Pancreas (tissue), 10 donors: ENCODE results near the gene FOXA2. TPM values are rescaled to one million over a fixed set of nuclear protein-coding genes. Genes with fewer than 3 reads are reported as not detected.

Source experiments
- ATAC-seq, 4 donors: fragments of 200-7000 bp; cut with Tn5 transposase; one replicate each; pipeline versions ENCODE4 v1.8.0 to v1.9.1; 2020; ENCODE audit warnings: mild to moderate bottlenecking in 4 of 4, moderate library complexity in 4 of 4
- DNase-seq, 6 donors: peaks; one replicate each; pipeline ENCODE4 v3.0.0-alpha.2; 2020
- FAIRE-seq: peaks from 2 replicates; lab custom pipeline; 2012; peaks lifted over from hg19 to GRCh38; lab: Jason Lieb, UNC
- H3K27ac ChIP-seq, 4 donors: fragments of 200-600 bp; sonication (generic); 1 replicate in 3 of 4; 2 replicates in 1 of 4; pipeline versions ENCODE4 v1.5.0 to v1.8.0; 2020
- H3K27me3 ChIP-seq, 4 donors: fragments of 200-600 bp; one replicate each; pipeline ENCODE4 v1.8.0; 2021
- H3K36me3 ChIP-seq, 3 donors: fragments of 200-600 bp; sonication (generic) in 1 of 3; one replicate each; pipeline versions ENCODE4 v1.5.0 to v1.8.0; 2020 to 2021
- H3K4me1 ChIP-seq, 3 donors: fragments of 200-600 bp; one replicate each; pipeline ENCODE4 v1.8.0; 2021
- H3K4me3 ChIP-seq, 4 donors: fragments of 200-600 bp; sonication (generic) in 2 of 4; one replicate each; pipeline versions ENCODE4 v1.5.0 to v1.8.0; 2020 to 2021
- H3K9me3 ChIP-seq, 4 donors: fragments of 200-600 bp; one replicate each; pipeline ENCODE4 v1.8.0; 2021
- WGBS, 2 donors: extraction: QIAGEN DNeasy Blood & Tissue Kit; methylation state at CpG; one replicate each; pipeline ENCODE4 v1.1.7; 2013; 5-methylcytosine and 5-hydroxymethylcytosine counted together
- intact Hi-C, 3 donors: fragments of 100-400 bp; cut with DNase I; formaldehyde crosslinking; loops; one replicate each; pipeline versions ENCODE4 v1.11.1 to v1.14.2; 2022
- polyA plus RNA-seq, 2 donors: library from polyadenylated mRNA; stranded (reverse); fragments of 200-250 nt; gene quantifications; one replicate each; pipeline ENCODE4 v1.2.3, GENCODE V29; 2013
- total RNA-seq, 6 donors: library from RNA; stranded (reverse); fragmentation: NEBNext Ultra II Directional in 4 of 6; extraction: Animal tissue kit (Norgen Biotek cat#: 25700) in 4 of 6; gene quantifications; one replicate each; pipeline versions ENCODE4 v1.2.1 to v1.2.4, GENCODE V29; 2021 to 2023
- TF ChIP-seq, protein P1 (sequence below), 4 donors: fragments of 200-600 bp; sonication (generic) in 3 of 4; IDR thresholded peaks; one replicate each; pipeline versions ENCODE4 v1.5.0 to v1.8.0; 2021; ENCODE audit warnings: antibody characterized with exemption in 4 of 4
- donor health status: healthy with polysubstance abuse.
- donor health status: DM: no; HTN: no; CAD: no; lungs with moderate emphysema.
- donor health status: DM: no; HTN: no; CAD: no.
- donor health status: control.
- donor health status: control.
- donor health status: Bipolar disorder and iron deficiency.
- donor health status: DM: yes; HTN: yes; CAD: no.
- donor health status: DM: no; HTN: no; CAD: no.
- donor health status: DM: no; HTN: no; CAD: no.
- donor health status: DM: yes; HTN: yes; CAD: no.

The FOXA2 gene
- total and polyA plus RNA-seq, 8 donors = 14.2 to 30.4 (median 18.3) TPM

DNA sequence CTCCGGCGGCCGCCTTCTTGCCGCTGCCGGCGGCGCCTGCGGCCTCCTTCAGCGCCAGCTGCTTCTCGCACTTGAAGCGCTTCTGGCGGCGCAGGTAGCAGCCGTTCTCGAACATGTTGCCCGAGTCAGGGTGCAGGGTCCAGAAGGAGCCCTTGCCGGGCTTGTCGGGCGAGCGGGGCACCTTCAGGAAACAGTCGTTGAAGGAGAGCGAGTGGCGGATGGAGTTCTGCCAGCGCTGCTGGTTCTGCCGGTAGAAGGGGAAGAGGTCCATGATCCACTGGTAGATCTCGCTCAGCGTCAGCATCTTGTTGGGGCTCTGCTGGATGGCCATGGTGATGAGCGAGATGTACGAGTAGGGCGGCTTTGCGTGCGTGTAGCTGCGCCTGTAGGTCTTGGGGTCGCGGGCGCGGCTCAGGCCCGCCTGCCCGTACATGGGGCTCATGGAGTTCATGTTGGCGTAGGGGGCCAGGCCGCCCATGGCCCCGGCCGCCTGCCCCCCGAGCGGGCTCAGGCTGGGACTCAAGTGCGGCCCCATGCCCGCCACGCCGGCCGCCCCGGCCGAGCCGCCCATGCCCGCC, 1.9 kb downstream of the FOXA2 start:
- Histone ChIP-seq H3K27ac (peak overlapping the region; percentile 87 to 98 (median 95)), H3K4me1 (peaks cover 0 to 10% (median 0%) of the 10 kb centered on the region in 3 donors), H3K36me3 (peaks cover 0 to 10% (median 2%) of the 10 kb centered on the region in 3 donors), H3K27me3 (no peaks in the 10 kb centered on the region), H3K9me3 (no peaks in the 10 kb centered on the region), H3K4me3 (peak overlapping the region; percentile 46 to 90 (median 78))
- TF ChIP-seq, protein P1, sequence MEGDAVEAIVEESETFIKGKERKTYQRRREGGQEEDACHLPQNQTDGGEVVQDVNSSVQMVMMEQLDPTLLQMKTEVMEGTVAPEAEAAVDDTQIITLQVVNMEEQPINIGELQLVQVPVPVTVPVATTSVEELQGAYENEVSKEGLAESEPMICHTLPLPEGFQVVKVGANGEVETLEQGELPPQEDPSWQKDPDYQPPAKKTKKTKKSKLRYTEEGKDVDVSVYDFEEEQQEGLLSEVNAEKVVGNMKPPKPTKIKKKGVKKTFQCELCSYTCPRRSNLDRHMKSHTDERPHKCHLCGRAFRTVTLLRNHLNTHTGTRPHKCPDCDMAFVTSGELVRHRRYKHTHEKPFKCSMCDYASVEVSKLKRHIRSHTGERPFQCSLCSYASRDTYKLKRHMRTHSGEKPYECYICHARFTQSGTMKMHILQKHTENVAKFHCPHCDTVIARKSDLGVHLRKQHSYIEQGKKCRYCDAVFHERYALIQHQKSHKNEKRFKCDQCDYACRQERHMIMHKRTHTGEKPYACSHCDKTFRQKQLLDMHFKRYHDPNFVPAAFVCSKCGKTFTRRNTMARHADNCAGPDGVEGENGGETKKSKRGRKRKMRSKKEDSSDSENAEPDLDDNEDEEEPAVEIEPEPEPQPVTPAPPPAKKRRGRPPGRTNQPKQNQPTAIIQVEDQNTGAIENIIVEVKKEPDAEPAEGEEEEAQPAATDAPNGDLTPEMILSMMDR (IDR thresholded peaks at IDR 0.05) = no peak
- ATAC-seq (no peak), DNase-seq (peak in 4 of 6 donors; percentile 49 to 79 (median 70)), FAIRE-seq (no peak)
- WGBS, 2 donors = 1% methylated on average over 48 to 54 of the region's 54 CpGs
- intact Hi-C loops = loop anchor here in 1 of 3 donors (10.0 kb wide), 1 partner anchor 198 kb away; no protein-coding TSS in a partner anchor

DNA sequence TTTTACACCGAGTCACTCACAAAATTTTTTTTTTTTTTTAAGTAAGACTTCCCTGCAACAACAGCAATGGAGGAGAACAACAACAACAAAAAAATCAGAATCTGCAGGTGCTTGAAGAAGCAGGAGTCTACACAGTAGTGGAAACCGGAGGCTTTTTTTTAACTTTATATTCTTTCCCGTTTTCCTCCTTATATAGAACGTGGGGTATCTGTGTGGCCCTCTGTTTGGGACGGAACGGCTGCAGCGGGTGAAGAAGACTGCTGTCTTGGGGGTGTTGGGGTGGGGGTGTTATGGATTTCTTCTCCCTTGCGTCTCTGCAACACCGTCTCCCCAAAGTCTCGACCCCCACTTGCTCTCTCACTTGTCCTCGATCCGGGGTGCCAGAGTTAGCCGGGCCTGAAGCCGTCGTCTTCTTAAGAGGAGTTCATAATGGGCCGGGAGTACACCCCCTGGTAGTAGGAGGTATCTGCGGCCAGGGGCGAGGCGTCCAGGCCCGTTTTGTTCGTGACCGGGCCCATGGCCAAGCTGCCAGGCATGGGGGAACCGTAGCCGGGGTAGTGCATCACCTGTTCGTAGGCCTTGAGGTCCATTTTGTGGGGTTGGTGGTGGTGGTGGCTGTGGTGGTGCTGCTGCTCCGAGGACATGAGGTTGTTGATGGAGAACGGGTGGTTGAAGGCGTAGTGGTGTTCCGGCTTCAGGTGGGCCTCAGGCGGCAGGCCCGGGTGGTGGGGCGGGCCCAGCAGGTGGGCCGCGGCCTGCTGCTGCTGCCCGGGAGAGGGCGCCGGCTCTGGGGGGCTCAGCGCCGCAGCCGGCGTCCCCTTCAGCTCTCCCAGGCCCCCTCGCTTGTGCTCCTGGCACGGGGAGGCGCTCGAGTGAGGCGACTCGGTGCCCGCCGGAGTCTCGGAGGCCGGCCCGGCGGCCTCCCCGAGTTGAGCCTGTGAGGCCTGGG, 2.7 kb downstream of the FOXA2 start:
- ATAC-seq (no peak), FAIRE-seq (no peak), DNase-seq (peak in 4 of 6 donors; percentile 32 to 69 (median 60))
- intact Hi-C loops = loop anchor here in 1 of 3 donors (10.0 kb wide), 1 partner anchor 197 kb away; no protein-coding TSS in a partner anchor
- Histone ChIP-seq H3K27ac (peak overlapping the region; percentile 87 to 98 (median 95)), H3K4me1 (peaks cover 0 to 10% (median 0%) of the 10 kb centered on the region in 3 donors), H3K27me3 (no peaks in the 10 kb centered on the region), H3K36me3 (peaks cover 0 to 10% (median 2%) of the 10 kb centered on the region in 3 donors), H3K4me3 (peak overlapping the region; percentile 46 to 90 (median 78)), H3K9me3 (no peaks in the 10 kb centered on the region)
- WGBS, 2 donors = 1 to 2% methylated on average over 48 to 54 of the region's 54 CpGs
- TF ChIP-seq, protein P1 (IDR thresholded peaks at IDR 0.05) = no peak

DNA sequence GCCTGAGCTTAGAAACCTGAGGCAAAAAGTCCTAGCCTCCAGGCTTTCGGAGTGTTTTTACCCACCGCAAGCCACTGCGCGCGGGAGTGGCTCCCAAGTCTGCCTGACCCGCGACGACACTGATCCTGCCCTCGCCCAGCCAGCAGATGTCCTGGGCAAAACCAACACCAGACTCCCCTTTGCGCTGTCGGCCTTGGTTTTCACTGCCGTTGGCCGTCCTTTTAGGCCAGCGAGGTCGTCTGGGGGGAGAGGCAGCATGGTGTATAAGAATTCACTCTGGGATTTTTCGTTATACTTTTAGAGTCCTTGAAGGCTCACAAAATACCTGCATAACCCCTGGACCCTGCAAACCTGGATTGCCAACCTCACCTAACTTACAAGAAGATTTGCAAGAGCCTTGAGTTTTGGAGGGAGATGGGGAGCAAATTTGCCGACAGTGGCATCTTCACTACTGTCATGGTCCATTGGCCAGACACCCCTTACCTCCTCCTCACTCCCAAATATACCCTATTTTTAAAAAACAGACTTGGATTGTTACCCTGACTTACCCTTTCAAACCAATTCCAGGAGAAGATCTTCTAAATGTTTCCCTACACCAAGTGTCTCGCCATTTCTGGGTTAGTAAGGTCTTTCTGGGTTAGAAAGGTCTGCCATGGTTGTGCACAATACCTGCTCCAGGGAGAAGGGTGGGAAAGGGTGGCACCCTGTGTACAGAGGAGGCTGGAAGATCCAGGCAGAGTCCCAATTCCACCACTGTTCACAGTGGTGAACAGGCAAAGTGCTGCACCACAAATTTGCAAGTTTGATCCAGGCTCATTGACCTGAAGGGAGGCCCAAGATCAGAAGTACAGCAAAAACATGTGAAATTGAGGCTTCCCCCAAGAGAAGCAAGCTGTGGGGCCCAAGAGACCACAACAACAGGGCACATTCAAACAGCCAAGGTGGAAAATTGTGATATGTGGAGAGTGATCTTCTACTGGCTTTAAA, 4.4 kb downstream of the FOXA2 start:
- TF ChIP-seq, protein P1 (IDR thresholded peaks at IDR 0.05) = no peak
- Histone ChIP-seq H3K9me3 (no peaks in the 10 kb centered on the region), H3K27me3 (no peaks in the 10 kb centered on the region), H3K4me3 (peak overlapping the region in 3 of 4 donors; percentile 47 to 90 (median 74)), H3K36me3 (peaks cover 0 to 10% (median 2%) of the 10 kb centered on the region in 3 donors), H3K27ac (peak overlapping the region; percentile 85 to 98 (median 94)), H3K4me1 (peaks cover under 1 to 15% (median 10%) of the 10 kb centered on the region in 3 donors)
- ATAC-seq (peak in 2 of 4 donors; percentile 3 to 6), FAIRE-seq (no peak), DNase-seq (peak in 5 of 6 donors; percentile 57 to 76 (median 62))
- intact Hi-C loops = loop anchor here in 2 of 3 donors (5.0 to 10.0 kb wide), 2 partner anchors 88 to 195 kb away; no protein-coding TSS in a partner anchor
- 5 to 6% methylated on average over 18 of the region's 18 CpGs for WGBS, 2 donors

DNA sequence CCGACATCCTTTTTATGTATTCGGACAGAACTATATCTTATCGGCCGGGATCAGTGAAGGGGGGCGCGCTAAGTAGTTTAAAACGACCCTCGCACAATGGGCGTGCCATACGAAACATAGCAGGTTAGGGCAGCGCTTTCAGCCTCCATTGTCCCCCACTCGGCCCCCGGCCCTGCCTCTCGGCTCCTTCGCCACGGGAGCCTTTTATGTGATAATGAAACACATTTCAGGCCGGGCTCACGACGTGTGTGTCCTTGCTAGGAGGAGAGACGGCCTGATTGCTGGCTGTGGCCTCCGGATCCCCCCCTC, 5.3 kb downstream of the FOXA2 start:
- Histone ChIP-seq H3K4me3 (peak overlapping the region in 3 of 4 donors; percentile 47 to 90 (median 74)), H3K27ac (peak overlapping the region; percentile 85 to 98 (median 94)), H3K4me1 (peaks cover 9 to 24% (median 18%) of the 10 kb centered on the region in 3 donors), H3K9me3 (no peaks in the 10 kb centered on the region), H3K36me3 (peaks cover 0 to 10% (median 2%) of the 10 kb centered on the region in 3 donors), H3K27me3 (no peaks in the 10 kb centered on the region)
- TF ChIP-seq, protein P1 (IDR thresholded peaks at IDR 0.05) = no peak
- WGBS, 2 donors = 1% methylated on average over 21 of the region's 21 CpGs
- intact Hi-C loops = loop anchor here in 1 of 3 donors (5.0 kb wide), 1 partner anchor 87 kb away; no protein-coding TSS in a partner anchor
- ATAC-seq (peak in 1 of 4 donors; percentile 1), FAIRE-seq (no peak), DNase-seq (peak in 5 of 6 donors; percentile 40 to 68 (median 53))
